RWPE1 (cell line): Measurements from ENCODE around the gene NECTIN1.
A peak's percentile ranks its signal among the peaks of the same experiment; 100 is the strongest.

Experiments used
- CTCF ChIA-PET: fragments of 350-600 bp; sonication (Branson Sonifier 250); formaldehyde crosslinking; extraction: SDS; loops from one replicate; lab custom pipeline; 2021; lab: Yijun Ruan, JAX
- POLR2A ChIA-PET: fragments of 400-600 bp; formaldehyde crosslinking; extraction: SDS; loops from one replicate; lab custom pipeline; 2020; ENCODE audit warnings: antibody characterized with exemption; ENCODE audit not compliant: low non-redundant PET; lab: Yijun Ruan, JAX
- DNase-seq: peaks from one replicate; pipeline ENCODE4 v3.0.0; 2012; ENCODE audit warnings: low spot score
- H3K27ac ChIP-seq: fragments of 450-650 bp; 2 replicates; pipeline ENCODE4 v1.5.1; 2017
- CTCF ChIP-seq: fragments of 450-650 bp; conservative IDR thresholded peaks from 2 replicates; pipeline ENCODE4 v1.5.1; 2017; ENCODE audit warnings: low read depth, mild to moderate bottlenecking

The NECTIN1 gene

GRCh38 chr11:119723243-119723951 is 5.6 kb downstream of the NECTIN1 start:
- peak overlapping the region; percentile 79 for H3K27ac ChIP-seq
- TF ChIP-seq CTCF, result no peak
- DNase-seq, result no peak
- CTCF ChIA-PET, result interaction anchor here (0.7 kb wide), 1 partner anchor 601 kb away, joined by 3 read pairs; no protein-coding TSS in a partner anchor
- POLR2A ChIA-PET, result interaction anchor here (0.6 to 1.4 kb wide), 2 partner anchors 27 to 34 kb away, joined by 3 read pairs; no protein-coding TSS in a partner anchor

- peak overlapping the region; percentile 79 for H3K27ac ChIP-seq
- DNase-seq, result no peak
- ChIA-PET POLR2A (no interaction called here), CTCF (interaction anchor here (0.5 to 0.9 kb wide), 2 partner anchors 51 to 1853 kb away, joined by 3 read pairs; no protein-coding TSS in a partner anchor)
- TF ChIP-seq CTCF, result no peak
These were observed 6.7 kb downstream of the NECTIN1 start for GRCh38 chr11:119722281-119722794.

- no peak; the same call in 1 of the 2 replicates for TF ChIP-seq CTCF
- peak; percentile 64 for DNase-seq
- CTCF ChIA-PET, result interaction anchor here (0.6 to 0.9 kb wide), 3 partner anchors 19 to 135 kb away, joined by 3 to 4 read pairs (median 3); no protein-coding TSS in a partner anchor
- POLR2A ChIA-PET, result interaction anchor here (0.6 to 0.7 kb wide), 2 partner anchors 18 to 334 kb away, joined by 4 to 5 read pairs; no protein-coding TSS in a partner anchor
- H3K27ac ChIP-seq, result peak overlapping the region; percentile 79
These were observed 7.6 kb downstream of the NECTIN1 start for GRCh38 chr11:119721129-119722120.

GRCh38 chr11:119720311-119720913 is 8.6 kb downstream of the NECTIN1 start:
- POLR2A ChIA-PET, result interaction anchor here (0.7 kb wide), 1 partner anchor 17 kb away, joined by 4 read pairs; no protein-coding TSS in a partner anchor
- CTCF ChIA-PET, result interaction anchor here (0.9 to 1.6 kb wide), 2 partner anchors 9 to 136 kb away, joined by 3 to 5 read pairs; partner anchors contain the start of gene NECTIN1
- DNase-seq, result no peak
- no peak for TF ChIP-seq CTCF
- peak overlapping the region; percentile 79 for H3K27ac ChIP-seq

GRCh38 chr11:119717839-119718534 is 11.0 kb downstream of the NECTIN1 start:
- peak overlapping the region; percentile 44 for H3K27ac ChIP-seq
- no peak for TF ChIP-seq CTCF
- POLR2A ChIA-PET, result no interaction called here
- CTCF ChIA-PET, result interaction anchor here (0.9 kb wide), 1 partner anchor 12 kb away, joined by 3 read pairs; no protein-coding TSS in a partner anchor
- no peak for DNase-seq
